ENCODE measurements around the gene CYB5A.

Gene CYB5A

DNA sequence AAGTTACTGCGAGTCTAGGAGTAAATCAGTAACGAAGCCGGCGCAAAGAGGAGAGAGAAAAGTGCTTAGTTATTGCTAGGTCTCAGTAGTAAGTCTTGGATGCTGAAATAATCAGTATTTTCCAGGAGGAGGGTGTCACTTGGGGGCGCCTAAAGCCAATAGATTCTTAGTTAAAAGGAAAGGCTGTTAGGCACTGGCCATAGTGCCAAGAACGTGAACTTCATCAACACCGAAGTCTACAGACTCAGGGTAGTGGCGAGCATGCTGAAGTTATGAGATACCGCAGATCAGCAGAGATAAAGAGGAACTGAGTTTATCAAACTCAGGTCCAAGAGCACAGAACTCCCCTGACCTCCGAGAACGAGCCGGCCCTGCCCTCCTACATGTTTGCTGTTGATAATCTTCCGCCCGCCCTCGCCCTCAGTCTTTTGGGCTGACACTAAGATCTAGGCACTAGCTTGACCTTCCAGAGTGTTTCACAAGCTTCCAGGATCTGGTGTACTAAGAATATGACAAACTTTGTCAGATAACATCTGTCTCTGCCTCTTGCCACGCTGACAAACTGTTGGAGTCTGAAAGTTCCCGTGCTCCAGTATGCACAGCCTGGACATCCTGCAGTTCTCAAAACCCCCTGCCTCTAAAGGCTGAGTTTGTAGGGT, 49.2 kb downstream of the CYB5A start:
- DNase-seq: peak; percentile 10

DNA sequence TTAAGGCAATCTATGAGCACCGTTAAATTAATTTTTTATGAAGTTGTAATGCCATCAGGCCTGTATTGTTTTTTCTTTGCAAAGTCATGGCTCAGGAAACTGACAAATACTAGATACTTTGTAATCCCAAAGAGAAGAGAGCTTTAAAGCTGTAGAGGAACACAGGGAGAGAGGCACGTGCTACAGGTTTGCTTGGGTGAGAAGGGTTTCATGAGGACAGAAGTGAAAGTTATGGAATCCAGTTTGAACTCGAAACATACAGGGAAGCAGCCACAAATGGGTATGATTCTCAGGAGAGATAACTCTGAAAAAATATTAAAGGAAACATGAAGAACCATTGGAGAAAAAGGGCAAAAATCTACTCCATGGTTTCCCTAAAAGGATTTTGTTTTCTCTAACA, 49.8 kb downstream of the CYB5A start:
- DNase-seq: no peak

DNA sequence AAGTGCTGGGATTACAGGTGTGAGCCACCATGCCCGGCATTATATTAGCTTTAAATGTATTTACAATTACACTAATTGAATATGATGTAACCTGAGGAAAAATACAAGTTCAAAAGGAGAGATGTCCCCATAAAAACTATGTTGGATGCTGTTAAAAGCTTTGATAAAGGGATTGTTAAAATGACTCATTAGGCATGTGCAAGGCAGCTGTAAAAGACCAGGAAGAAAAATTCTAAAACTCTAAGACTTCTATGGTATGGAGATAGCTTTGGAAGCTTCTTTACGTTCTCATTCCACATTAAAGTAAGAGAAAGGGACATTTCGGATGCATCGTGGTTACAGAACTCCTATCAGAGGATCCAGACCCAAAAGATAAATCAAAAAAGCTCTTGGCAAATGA, 50.3 kb downstream of the CYB5A start:
- DNase-seq: no peak

DNA sequence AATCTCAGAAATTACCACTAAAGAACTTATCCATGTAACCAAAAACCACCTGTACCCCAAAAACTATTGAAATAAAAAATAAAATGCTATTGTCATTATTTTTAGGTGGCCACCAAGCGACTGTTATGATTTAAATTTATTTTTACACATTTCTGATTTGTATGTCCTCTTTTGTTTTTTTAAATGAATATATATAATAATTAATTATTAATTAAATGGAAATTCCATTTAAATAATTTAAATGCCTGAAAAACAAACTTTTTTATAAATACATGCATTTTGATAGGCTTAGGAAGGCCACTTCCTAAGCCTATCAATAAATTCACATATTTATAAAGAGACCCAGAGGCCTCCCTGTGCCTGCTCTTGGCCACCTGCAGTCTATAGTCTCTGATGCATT, 52.2 kb downstream of the CYB5A start:
- DNase-seq: no peak

DNA sequence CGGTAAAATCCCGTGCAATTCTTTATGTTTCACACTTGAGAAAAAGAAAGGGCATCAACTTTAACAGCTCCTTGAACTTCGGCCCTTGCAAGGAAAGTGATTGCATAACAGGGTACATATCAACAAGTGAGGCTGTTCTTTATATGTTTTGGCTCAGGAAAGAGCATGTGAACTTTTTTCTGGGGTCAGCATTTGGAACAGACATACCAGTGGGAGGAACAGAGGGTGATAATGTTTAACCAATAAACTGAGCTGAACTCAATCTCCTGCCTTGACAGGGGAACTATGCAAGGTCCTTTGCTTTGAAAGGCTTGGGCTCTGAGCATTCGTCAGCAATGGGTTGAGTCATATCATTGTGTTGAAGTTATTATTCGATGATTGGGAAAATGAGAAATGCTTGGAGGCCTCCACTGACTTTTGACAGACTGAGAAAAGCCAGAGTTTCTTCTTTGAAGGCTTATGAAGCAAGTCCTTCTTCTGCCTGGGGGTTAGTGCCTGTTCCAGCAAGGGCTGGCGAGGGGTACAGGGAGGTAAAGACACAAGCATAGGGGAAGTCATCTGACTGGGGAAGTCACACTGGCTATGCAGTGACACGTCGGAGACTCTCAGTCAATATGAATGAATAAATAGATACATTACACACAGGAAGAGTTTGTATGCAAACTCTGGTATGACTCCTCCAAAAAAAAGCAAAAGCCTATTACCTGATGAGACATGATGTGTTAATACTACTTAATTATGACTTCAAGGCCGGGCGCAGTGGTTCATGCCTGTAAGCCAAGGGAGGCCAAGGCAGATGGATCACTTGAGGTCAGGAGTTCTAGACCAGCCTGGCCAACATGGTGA, 57.2 kb downstream of the CYB5A start:
- DNase-seq: no peak

DNA sequence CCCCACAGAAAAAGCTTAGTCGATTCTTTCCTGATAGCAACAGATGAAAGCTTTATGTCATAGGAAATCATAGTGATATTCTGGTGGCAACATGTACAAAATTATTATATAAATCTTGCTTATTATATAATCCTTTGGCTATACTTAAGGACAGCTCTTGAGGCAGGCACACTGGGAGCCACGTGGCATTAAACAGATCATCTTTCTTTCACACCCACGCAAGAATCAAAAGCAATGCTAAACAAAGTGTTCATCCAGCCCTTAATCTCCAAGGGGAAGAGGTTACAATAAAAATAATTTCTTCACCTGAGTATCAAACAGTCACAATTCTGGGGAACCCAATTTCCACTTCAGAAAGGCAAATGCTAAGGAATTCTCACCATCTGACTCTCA, 57.8 kb downstream of the CYB5A start:
- no peak for DNase-seq

DNA sequence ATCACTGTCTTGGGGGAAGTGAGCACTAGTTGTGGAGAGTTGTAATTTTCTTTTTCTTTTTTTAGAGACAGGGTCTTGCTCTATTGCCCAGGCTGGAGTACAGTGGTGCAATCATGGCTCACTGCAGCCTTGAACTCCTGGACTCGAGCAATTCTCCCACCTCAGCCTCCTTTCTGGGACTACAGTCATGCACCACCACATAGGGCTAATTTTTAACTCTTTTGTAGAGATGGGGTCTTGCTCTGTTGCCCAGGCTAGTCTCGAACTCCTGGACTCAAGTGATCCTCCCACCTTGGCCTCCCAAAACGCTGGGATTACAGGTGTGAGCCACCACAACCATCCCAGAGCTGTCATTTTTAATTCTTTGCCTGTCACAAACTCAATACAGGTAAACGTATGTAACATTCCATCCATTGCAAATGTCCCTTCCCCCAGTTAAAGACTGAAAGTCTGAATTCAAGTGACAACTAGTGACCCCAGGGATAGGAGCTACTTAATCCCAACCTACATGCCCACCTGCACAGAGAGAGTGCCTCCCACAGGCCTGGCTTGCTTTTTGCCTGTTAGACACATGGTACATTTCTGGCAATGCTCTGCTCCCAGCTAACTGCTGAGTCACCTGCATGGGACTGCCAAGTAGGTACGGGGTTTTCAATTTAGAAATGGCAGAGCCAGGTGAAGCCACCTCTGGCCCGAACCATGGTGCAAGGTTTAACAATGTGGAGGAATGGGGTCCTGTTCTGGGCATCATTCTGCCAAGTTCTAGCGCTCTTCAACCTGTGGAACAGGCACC, 60.6 kb downstream of the CYB5A start:
- DNase-seq: no peak

DNA sequence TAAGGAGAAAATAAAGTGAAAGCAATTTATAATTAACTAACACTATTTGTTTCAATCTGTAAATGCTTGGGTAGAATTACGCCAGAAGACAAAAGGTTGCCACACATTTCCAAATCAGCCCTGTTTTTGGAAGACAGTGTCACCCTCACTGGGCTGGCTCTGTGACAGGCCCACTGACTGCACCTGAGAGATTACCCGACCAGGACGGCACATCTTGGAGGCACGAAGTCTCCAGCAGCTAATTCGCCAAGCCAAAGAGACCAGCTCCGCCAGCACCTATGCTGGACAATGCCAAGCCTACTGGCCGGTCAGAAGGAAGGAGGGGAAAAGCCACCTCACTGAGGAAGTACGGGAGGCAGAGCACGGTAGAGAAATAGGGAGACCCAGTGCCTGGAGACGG, 61.9 kb downstream of the CYB5A start:
- DNase-seq: no peak

DNA sequence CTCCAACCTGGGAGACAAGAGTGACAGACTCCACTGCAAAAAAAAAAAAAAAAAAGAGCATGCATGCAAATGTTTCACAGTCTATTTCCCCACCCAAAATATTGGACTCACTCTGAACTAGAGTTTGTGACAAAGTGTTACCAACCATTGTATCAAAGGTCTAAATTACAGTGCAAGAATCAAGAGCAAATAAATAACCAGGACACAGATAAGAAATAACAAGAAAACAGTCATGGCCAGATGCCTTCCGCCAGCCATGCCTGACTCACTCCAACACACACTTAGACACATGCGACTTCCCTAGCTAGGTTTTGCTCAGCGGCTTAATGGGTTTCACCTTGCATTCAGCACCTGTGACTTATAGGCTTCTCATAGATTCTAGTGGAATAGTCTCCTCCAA, 62.8 kb downstream of the CYB5A start:
- DNase-seq: no peak

DNA sequence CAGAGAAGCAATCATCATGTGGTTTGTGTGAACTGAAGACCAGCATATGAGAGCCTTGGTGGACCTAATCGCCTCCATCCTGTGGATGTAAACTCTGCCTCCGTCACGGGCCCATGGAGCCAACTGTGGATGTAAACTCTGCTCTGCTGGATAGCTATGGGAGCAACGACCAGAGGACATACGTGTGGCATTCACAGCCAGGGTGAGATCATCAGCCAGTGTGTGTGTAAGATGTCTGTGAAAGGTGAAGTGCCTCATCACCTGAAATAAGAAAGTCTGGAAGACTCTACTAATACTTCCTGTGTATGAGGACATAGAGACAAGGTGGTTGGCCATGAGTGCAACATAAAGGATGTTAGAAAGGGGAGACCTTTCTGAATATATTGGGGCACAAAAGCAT, 63.5 kb downstream of the CYB5A start:
- no peak for DNase-seq

DNA sequence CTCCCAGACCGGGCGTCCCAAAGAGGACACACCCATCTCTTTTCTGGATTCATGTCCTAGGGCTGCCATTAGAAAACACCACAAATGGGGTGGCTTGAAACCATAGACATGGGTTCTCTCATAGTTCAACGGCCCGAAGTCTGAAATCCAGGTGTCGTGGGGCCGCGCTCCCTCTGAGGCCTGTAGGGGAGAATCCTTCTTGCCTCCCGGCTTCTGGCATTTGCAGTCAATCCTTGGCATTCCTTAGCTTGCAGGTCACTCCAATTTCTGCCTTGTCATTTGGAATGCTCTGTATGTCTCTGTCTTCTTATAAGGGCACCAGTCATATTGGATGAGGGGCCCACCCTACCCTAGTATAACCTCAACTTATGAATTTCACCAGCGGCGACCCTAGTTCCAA, 65.1 kb downstream of the CYB5A start:
- no peak for DNase-seq

DNA sequence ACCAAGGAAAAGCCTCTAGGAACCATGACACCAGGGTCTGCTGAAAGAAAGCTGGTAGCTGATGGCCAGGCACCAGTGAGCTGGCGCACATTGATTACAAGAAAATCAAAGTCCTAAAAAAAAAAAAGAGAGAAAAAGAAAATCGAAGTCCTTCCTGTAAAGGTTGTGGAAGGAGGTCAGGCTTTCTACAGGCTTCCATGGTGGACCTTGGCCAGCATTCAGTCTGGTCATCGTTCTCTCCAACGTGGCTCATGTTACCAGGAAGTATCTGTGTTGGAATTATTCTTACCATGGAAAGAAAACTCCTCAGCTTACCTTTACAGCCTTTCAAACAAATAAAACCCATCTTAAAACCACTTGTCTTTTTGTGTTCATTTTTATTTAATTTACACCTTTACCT, 65.6 kb downstream of the CYB5A start:
- no peak for DNase-seq

DNA sequence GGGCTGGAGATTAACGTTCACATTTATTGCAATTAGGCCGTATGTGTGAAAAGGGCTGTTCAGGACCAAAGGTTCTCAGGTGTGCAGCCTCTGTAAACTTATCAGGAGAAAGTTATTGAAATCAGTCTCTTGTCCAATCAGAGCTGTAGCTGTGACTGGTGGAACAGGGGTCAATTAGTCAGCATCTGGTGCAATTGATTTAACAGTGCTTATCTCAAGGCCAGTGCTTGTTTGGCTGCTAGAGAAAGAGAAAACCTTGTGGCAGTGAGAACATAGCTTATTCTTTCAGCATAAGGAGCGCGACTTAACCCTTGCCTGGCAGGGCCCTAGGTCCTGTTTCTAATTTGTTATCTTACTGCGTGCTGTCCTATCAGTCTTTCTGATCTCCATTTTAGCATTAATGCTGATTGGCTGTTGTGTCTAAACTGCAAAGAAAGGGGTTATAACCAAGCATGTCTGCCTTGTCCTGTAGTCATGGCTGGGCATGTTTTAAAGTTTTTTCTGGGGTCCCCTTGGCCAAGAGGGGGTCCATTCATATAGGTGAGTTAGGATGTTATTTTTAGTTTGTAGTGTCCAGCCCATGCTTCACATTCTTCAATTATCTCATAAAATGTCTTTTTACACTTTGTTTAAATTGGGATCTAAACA, 66.4 kb downstream of the CYB5A start:
- DNase-seq: no peak

DNA sequence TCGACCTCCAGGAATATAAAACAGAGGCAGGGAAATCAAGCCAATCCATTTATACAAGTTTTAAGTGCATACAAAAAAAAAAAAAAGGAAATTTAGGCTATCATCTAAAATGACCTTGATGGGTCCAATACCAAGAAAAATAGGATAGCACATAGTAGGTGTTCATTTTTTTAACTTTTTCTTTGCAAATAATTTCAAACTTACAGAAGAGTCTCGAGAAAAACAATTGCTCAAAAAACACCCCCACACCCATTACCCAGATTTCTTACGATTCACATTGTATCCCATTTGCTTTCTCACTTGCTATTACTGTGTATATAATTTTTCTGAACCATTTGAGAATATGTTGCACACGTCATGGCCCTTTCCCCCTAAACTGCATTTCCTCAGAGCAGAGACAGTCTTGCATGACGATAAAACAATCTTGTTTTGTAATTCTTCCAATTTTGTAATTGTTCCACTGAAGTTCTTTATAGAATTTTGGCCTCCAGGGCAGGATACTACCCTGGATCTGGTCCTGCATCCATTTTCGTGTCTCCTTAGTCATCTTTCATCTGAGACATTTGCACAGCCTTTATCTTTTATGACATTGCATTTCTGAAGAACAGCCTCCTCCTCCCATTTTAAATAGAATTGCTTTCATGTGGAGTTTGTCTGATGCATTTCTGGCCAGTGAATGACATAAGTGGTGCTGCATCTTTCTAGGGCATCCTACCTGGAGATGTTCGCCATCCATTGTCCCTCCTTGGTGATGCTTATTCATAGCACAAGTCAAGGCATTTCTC, 68.9 kb downstream of the CYB5A start:
- DNase-seq: no peak

DNA sequence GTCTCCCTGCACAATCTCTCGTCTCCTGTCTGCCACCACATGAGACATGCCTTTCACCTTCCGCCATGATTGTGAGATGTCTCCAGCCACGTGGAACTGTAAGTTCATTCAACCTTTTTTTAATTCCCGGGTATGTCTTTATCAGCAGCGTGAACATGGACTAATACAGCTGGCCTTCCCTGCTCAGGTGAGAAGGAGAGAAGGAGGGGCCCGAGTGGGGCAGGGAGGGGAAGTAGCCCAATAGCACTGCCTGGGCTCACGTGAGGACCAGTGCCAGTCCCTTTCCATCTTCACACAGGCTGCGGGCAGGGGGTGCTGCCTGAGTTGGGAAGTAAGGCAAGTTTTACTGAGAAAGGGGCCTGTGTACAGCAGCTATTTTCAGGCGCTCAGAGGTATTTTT, 70.7 kb downstream of the CYB5A start:
- no peak for DNase-seq

DNA sequence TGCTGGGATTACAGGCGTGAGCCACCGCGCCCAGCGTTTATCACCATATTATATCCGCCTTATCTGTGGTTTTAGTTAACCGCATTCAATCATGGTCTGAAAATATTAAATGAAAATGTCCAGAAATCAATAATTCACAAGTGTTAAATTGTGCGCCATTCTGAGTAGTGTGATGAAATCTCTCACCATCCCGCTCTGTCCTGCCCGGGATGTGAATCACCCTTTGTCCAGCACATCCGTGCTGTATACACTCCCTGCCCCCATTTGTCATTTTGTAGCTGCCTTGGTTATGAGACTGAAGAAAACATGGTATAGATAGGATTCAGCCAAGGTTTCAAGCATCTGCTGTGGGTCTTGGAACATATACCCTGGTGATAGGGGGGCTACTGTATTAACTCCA, 72.7 kb downstream of the CYB5A start:
- no peak for DNase-seq

DNA sequence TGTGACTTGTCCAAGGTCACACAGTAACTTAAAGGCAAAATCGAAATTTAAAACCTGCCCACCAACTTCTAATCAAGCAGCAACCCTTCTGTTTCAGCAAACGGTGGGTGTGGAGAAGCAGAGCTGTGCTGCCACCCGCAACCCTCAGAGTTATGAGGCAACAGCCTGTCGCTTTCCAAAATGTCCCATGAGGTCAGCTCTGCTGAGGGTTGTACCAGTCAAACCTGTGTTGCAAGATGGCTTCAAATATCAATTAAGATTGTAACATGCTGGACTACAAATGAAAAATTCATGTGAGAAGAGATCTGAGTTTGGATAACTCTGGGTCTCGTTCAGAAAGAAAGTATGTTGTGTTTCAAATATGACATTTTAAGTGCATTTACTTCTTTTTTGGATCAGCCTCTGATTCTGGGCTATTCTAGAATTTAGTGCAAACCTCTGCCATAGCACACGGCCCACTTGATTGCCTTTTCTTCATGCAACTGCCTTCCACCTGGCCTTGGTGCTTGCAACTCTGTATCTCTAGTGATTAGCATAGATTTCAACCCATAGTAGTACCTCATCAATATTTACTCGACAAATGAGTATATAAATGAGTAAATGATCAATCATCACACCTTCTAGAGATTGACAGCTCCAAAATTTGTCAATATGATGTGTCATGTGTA, 74.2 kb downstream of the CYB5A start:
- DNase-seq: no peak

DNA sequence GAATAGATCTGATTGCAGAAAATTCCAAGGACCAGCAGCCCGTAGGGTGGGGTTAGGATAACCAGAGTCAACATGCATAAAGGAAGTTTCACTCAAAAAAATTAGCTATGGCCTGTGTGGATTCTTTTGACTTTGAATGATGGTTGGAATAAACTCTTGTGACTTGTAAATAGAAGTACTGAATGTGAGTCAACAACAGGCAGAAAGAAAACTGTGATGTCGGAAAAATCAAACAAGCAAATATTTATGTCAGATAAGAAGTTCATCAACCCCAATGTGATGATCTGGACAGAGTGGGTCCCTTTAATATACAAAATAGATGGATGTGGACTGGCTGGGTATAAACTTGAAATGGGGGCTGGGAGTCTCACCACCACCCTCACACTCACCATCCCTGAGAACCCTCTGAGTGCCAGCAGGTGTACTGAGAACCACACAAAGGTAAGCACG, 75.1 kb downstream of the CYB5A start:
- no peak for DNase-seq

DNA sequence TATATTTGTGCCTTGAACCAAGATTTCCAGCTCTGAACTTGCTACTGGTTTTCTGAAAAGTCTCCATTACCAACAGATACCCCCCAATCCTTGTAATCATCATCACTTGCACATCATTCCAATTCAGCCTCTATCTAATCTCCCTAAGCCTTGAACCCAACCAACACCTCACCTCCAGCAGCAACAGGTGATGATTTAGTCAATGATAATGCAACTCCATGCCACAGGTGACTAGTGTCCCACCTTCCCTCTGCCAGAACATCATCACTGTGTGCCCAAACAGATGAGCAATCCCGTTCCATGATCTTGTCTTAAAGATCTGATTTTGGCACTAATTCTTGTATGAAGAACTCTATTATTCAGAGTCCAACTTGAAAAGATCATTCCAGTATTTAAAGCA, 75.9 kb downstream of the CYB5A start:
- DNase-seq: no peak

DNA sequence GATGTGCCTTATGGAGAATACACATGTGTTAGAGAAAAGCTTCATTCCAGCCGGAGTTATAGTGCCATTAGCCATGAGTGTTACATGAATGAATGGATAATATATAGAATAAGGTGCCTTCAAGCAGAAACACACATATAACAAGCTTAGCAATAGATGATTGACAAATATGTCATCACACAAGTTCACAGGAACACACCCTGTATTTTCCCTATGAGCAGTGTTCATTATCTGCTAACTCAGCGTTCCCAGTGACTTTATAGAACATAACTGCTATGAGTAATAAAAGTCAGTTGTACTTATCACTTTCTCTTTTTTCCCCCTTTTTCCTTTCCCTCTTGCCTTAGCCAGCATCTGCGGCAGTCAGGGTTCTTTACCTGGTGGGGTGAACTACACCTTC, 78.3 kb downstream of the CYB5A start:
- DNase-seq: no peak

DNA sequence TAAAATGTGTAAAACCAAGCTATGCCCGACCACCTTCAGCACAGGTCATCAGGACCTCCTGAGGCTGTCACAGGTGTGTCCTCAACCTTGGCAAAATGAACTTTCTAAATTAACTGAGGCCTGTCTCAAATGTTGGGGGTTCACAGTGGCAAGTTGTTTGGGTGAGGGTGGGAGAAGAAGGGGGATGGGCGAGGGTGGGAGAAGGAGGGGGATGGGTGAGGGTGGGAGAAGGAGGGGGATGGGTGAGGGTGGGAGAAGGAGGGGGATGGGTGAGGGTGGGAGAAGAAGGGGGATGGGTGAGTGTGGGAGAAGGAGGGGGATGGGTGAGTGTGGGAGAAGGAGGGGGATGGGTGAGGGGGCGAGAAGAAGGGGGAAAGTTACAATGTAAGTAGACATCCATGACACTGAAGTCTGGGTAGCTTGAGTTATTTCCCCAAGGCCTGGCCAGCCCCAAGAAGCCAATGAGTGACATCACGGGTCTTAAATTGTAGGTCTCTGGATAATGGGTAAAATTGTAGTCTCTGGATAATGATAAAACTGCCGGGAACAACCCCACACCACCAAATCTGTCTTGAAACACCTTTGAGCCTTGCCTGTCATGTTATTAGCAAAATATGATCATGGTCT, 87.1 kb downstream of the CYB5A start:
- DNase-seq: no peak
